ENCODE measurements around the gene RAPGEF1.

- no peak for TF ChIP-seq EZH2 (IDR thresholded peaks at IDR 0.05; ENCODE audit: insufficient read depth, low read length)
- TF ChIP-seq, protein P1, sequence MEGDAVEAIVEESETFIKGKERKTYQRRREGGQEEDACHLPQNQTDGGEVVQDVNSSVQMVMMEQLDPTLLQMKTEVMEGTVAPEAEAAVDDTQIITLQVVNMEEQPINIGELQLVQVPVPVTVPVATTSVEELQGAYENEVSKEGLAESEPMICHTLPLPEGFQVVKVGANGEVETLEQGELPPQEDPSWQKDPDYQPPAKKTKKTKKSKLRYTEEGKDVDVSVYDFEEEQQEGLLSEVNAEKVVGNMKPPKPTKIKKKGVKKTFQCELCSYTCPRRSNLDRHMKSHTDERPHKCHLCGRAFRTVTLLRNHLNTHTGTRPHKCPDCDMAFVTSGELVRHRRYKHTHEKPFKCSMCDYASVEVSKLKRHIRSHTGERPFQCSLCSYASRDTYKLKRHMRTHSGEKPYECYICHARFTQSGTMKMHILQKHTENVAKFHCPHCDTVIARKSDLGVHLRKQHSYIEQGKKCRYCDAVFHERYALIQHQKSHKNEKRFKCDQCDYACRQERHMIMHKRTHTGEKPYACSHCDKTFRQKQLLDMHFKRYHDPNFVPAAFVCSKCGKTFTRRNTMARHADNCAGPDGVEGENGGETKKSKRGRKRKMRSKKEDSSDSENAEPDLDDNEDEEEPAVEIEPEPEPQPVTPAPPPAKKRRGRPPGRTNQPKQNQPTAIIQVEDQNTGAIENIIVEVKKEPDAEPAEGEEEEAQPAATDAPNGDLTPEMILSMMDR (IDR thresholded peaks at IDR 0.05; ENCODE audit: insufficient read depth, low read depth, low read length) = no peak
These were observed 155.0 kb downstream of the RAPGEF1 start for GRCh38 chr9:131584858-131585257.

Data from astrocyte (in vitro differentiated cells and primary cell).